HT-29 (cell line): ENCODE measurements around the gene NSDHL. TPM values are rescaled to one million over a fixed set of nuclear protein-coding genes. Genes with fewer than 3 reads are reported as not detected.
"Not testable (repeated sequence)": the region's sequence is repeated elsewhere in the genome, so short reads cannot be mapped to it uniquely, and the experiment has no call there.

Experiments used
- DNase-seq: peaks from one replicate; pipeline ENCODE4 v3.0.0-alpha.2; 2015; ENCODE audit warnings: low spot score
- total RNA-seq: library from RNA; depleted of rRNA; stranded (reverse); fragments of >200 nt; shearing (Covaris generic); gene quantifications from 2 replicates; pipeline ENCODE4 v1.2.3, GENCODE V29; 2014; rRNA removed

Gene NSDHL
- 52.6 and 56.7 TPM in 2 replicates for total RNA-seq

DNA sequence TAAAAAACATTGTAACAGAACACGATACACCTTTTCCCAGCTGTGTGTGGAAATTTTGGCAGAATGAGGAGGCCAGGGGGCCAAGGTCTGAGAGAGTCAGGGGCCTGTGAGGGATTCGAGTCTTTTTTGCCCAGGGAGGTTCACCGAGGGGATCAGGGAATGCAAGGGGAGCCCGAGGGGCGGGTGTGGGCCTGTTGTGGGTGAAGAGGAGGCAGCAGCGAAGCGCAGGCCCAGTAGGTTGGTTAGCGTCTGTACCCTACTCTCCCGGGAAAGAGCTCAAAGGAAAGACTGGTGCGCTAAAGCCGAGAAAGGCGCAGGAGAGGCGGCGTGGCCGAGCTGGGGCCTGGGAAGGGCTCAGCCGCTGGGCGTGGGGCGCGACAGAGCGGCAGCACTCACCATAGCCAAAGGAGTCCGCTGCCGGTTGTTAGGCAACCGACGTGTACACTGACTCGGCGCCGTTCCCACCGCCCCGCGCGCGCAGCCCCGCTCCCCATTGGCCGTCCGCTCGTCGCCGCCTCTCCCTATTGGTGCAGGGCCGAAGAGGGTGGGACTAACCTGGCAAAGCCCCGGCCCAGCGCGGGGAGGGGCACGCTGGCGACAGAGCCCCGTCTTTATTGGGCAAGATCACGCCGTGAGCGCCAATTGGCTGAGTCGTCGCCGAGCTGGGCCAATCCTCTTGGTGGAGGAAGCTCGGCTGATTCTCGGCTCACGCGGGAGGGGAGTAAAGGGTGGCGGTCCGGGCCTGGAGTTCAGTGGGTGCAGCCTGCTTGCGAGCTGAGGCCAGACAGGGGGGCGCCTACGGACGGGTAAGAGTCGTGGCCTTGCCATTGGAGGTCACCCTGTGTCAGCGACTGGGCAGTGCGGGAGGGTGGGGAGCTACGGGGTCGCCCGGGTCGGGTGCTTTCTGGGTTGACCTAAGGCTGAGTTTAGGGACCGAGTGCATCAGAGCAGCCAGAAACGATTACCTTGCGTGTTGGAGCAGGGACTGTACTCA is at the start of gene NSDHL, which contains the start of gene CETN2:
Gene NSDHL (plus strand): TSS at position 752 of the 994 bp plus-strand sequence. CDS start 15,262 bp downstream, outside the sequence.
Gene CETN2 (minus strand): TSS at position 446 of the 994 bp plus-strand sequence. CDS start 47 bp downstream, at position 399.
- peak; percentile 98 for DNase-seq

DNA sequence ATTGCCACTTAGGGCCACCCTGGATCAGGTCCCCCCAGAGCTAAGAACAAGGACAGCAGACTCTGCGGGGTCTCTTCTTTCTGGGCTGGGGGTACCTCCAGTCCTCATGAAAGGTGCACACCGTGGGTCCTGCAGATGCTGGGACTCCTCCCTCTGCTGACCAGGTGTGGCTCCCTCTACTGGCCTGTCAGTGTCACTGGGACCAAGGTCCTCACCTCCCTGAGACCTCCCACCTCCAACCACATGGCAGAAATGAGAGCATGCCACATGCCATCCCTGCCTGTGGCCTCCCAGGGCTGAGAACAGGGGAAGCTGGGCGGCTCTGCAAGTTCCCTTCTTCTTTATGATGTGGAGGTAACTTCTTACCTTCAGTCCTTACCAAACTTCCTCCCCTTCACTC is 43.8 kb upstream of the NSDHL start:
- DNase-seq: not testable (repeated sequence)

DNA sequence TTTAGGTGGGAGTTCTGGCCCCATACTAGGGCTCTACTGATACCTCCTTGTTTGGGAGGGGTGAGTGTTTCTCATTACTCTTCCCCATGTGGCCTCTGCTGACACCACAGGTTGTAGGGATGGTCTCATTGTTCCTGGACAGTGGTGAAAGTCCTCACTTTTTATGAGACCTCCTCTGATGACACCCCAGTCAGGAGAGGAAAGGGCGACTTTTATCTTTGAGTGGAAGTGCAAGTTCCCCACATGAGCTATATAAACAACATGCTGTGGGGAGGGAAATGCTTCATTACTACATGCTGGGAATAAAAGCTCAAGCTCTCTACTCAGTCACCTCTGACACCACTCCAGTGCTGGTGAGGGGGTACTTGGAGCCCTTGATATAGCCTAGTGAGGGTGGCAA is 31.9 kb upstream of the NSDHL start:
- no peak for DNase-seq

DNA sequence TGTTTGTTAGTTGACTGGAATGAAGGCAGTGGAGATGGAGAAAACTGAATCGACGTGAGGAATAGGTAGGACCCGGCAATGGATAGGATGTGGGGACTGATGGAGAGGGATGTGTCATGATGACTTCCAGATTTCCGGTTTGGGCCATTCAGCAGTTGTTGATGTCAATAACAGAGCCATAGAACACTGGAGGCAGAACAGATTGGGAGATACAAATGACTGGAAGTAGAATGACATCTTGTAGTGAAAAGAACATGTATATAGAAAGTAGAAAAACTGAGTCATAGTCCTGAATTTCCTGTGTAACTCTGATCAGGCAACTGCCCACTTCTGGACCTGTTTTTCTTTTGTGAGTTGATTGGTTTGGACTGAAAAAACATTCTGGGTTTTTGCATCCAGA is 24.8 kb upstream of the NSDHL start:
- DNase-seq: no peak

DNA sequence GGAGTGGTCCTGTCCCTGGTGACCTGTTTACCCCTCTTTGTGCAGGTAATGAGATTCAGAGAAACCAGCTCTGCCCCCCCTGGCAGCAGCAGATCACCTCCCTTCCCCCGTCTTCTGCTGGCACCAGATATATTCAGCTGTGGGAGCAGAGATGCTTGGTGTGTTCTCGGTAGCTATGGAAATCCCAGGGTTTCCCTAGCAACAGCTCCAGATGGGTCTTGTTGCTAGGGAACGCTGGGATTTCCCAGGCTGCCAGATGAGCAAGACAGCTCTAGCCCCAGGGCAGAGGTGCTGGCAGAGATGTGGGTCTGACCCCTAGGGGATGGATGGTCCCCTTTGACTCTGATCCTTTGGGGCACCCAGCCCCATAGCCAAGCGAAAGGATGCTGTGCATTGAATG is 20.5 kb upstream of the NSDHL start:
- no peak for DNase-seq

DNA sequence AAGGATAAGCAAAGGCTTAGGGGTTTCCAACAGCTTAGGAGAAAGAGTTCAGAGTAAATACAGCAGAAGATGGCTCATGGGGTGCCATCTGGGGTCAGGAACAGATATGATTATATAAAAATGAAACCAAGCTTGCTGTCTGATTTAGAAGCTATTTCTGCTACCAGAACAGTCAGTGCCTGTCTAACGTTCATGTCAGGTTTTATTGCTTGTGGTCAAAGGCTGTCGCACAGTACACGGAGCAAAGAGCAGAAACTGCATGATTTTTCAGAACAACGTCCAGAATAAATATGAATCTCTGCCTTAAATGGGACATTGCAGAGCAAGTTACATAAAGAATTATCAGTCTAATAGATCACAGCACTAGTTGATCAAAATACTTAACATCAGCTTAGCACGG is 17.7 kb upstream of the NSDHL start:
- DNase-seq: no peak

DNA sequence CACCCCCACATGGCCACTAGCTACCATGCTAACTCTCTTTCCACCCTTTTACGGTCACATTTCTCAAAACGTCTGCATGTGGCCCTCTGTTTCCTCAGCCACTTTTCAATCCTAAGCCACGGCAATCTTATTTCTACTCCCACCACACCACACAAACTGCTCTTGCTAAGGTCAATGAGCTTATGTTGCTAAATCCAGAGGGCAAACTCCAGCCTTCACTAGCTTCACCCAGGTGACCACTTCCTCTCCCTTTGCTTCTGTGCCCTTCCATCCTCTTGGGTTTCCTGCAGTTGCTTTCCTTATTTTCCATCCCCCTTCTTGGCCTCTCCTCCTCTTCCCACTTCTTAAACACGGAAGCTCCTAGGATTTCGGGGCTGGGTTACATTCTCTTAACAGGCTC is 16.8 kb upstream of the NSDHL start:
- no peak for DNase-seq

DNA sequence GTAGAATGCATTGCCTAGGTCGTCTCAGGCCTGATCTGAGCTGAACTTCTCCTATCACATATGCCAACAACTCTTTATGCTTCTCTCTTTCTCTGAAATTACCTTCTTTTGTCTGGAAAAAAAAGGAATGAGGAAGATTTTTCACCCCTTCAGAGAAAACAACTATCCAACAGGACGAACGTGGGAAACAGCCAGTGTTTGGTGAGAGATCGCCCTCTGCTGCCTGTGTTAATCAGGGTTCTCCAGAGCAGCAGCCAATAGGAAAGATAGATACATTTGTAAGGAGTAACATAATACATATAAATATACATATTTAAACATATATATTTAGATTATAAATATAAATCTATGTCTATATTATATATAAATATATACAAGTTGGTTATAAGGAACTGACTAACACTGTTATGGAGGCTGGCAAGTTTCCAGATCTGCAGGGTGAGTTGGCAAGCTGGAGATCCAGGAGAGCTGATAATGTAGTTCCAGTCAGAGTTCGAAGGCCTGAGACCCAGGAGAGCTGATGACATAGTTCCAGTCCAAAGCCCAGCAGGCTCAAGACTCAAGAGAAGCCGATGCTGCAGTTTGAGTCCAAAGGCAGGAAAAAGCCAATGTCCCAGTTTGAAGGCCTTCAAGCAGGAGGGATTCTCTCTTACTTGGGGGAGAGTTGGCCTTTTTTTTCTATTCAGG is 13.6 kb upstream of the NSDHL start:
- peak; percentile 64 for DNase-seq

DNA sequence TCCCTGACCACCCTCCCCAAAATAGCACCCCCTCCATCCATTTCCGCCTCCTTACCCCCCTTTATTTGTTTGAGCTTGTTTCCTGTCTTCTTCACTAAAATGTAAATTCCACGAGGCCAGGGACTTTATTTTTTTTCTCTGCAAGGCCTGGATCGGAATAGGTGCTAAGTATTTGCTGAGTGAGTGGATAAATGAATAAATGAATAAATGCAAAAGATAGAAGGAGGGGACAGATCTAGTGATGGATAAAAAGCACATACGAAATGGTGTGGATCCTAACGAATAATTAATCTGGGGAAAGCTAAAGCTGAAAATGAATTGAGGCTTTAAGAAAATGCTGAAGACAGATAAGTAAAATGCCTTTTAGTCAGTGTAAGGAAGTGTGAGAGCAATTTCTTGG is 12.5 kb upstream of the NSDHL start:
- DNase-seq: no peak

DNA sequence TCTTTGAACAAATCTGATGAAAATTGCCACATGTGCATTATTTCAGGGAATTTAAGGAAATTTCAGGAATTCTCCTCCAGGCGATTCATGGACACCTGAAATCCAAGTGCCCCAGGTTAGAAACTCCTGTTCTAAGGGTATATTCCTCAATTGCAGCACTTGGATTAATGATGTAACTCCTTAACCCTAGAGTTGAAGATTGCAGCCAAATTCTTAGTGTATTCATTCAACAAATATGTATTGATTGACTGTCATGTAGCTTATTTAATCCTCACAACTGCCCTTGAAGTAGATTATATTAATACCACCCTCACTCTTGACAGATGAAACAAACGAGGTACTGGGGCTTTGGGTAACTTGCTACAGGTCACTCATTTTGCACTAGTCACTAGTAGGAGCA is 11.6 kb upstream of the NSDHL start:
- no peak for DNase-seq

DNA sequence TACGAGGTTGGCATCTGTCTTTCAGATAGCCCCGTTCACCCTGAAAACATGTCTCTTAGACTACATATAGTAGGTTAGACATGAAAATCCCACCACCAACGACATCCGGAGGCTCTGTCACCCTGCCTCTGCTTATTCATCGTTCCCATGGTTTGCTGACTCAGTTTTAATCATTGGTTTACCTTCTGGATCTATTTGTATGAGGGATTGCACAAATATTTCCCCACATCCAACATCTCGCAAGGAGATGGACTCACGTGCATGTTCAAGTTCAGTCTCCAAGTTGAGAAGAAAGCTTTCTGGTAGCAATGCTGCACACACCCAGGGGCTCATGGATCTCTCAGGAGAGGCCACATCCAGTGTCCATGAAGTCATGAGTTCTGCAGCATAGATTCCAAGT is 11.1 kb upstream of the NSDHL start:
- no peak for DNase-seq

DNA sequence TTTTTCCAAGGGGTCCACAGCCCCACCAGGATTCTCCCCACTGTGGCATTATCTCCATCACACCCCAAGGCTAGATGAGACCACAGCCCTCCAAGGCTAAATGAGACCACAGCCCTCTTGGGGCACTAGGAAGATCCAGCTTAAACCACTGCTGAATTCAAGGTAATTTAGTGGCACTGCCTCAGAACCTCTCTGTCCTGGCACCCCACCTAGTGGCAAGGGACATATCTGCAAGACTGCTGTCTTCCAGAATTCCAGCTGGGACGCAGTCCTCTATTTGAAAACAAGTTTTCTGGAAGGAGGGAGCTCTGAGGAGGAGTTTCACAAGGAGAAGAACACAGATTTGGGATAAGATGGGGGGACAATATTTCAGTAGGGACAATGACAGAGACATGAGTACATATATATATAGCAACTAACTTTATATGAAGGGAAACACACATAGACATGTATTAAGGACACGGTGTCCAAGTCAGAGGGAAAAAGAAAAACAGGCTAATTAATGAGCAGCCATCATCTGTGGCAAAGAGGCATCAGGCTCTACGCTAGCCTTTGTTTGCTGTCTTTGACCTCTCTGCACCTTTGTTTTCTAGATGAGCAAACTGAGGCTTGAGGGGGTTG is 9.6 kb upstream of the NSDHL start:
- peak; percentile 72 for DNase-seq

DNA sequence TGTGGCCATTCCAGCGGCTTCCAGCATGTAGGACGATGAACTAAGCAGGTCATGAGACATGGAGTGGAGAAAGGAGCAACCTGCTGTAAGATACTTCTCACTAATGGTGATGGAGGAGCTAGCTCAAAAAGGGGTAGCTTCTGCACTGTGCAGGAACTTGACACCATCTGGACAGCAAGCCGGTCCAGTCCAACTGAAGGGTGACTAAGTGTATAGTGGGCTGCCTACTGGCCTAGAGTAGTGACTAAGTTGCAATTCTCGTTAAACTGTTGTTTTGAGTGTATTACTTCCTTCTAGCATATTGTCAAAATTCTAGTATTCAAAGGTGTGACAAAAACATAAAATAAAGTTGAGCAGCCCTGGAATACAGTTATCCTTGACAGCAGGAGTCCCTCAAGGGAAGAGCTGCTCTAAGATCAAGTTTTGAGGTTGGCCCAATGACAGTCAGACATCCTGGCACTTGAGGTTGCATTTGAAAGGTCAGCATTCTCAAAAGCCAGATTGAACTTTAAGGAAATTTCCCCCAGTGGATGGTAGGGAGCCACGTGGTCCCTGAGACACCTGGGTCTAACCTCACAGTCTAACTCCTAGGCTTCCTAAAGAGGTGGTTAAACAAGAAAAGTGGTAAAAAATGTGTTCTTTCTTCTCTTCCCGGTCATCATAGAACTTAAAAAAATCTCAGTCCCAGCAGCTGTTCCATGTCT is 8.3 kb upstream of the NSDHL start:
- DNase-seq: no peak

DNA sequence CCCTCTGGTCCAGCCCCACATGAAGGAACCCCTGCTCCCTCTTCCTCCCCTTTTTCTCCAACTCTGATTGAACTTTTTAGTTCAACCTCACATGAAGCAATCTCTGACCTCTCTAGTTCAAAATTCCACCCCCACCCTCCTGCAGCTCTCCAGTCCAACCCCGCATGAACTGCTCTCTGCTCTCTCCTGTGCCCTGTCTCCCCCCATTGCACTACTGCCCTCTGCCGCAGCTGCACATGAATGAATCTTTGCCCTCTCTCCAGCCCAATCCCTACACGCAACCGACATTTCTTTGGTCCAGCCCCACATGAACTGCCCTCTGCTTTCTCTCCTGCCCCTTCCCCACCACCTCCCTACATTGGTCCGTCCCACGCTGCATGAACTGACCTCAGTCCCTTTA is 7.2 kb upstream of the NSDHL start:
- no peak for DNase-seq

DNA sequence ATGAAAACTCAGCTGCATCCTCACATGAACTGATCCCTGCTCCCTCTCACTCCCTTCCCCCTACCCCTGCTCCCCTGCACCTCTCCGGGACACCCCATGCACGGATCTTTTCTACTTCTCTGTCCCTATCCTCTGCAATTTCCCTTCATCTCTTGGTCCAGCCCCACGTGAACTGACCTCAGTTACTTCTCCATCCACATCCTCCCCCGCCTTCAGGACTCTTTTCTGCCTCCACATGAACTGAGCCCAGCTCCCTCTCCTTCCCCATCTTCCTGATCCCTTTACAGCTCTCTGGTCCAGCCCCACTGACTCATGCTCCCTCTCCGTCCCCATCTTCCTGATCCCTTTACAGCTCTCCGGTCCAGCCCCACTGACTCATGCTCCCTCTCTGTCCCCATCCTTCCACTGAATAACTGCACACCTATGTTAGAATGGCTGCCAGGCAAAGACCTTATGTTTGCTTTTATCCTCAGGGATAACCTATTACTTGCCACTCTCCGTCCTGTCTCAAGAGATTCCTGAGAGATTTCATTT is 6.0 kb upstream of the NSDHL start:
- DNase-seq: no peak

DNA sequence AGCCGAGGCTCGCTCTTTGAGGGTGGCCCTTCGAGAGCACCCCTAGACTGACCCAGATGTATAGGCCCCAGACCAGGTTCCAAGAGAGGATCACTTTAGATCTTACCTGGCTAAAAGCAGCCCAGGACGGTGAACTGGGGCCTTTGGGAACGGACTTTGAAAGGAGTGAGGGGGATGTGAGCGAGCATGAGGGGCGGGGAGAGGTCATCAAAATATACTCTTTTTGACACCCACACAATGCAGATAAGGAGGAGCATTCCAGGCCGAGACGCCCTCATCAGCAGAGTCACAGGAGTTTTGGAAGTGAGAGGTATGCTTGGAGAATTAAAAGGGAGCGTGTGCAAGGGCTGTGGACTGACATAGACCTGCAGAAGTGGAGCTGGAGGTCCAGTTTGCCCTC is 528 bp downstream of the NSDHL start:
- DNase-seq: peak; percentile 11

DNA sequence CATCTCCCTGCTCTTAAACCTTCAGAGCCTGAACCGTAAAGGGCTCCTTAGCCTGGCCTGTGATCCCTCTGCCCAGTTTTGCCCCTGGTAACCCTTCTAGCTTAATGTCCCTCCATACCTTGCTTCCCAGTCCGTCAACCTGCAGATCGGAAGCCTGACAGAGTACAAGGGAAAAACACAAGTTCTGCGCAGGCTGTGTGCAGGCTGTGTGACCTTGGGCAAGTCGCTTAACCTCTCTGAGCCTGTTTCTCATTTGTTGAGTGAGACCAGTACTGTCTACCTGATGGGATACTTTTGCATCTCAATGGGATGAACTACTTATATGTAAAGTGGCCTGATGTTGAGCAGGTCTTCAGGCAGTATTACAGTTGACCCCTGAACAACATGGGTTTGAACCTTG is 1.7 kb downstream of the NSDHL start:
- DNase-seq: no peak

DNA sequence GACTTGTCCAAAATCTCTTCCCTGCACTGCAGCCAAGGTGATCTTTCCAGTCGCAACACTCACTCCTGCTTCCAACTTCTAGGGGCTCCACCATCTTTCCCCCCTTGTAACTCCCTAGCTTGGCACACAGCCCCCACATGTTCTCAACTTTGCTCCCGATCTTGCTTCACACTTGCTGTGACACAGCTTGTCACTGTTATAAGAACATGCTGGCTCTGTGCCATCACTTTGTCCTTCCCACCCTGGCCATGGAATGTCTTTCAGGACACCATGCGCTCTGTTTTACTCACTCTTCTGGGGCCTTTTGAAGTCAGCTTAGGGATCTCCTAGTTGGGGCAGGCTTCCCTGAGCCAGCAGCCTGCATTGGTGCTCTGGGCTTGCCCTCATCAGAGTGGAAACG is 2.5 kb downstream of the NSDHL start:
- no peak for DNase-seq

DNA sequence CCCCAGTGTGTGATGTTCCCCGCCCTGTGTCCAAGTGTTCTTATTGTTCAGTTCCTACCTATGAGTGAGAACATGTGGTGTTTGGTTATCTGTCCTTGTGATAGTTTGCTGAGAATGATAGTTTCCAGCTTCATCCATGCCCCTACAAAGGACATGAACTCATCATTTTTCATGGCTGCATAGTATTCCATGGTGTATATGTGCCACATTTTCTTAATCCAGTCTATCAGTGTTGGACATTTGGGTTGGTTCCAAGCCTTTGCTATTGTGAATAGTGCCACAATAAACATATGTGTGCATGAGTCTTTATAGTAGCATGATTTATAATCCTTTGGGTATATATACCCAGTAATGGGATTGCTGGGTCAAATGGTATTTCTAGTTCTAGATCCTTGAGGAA is 4.6 kb downstream of the NSDHL start:
- DNase-seq: not testable (repeated sequence)

DNA sequence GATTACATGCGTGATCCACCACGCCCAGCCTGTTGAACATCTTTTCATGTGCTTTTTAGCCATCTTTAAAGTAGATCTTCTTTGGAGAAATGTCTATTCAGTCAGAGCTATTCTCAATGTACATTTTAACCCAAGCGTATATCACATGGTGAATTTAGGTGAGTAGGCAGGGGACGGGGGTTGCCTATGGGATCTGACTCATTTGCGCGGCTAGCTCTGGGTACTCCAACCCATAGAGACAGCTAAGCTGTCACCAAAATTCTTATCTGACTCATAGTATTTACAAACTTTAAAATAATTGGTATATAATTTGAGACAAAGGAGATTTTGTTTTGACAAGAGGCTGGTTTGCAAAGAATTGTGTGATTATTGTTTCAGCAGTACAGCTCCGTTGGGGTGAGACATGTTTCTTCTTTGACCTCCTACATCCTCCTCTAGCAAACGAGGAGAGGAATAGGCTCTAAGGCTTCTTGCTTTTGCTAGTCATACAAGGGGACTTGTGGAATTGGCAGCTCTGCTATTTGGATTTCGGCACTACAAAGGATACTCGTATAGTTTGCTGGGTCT is 12.0 kb downstream of the NSDHL start:
- DNase-seq: no peak

DNA sequence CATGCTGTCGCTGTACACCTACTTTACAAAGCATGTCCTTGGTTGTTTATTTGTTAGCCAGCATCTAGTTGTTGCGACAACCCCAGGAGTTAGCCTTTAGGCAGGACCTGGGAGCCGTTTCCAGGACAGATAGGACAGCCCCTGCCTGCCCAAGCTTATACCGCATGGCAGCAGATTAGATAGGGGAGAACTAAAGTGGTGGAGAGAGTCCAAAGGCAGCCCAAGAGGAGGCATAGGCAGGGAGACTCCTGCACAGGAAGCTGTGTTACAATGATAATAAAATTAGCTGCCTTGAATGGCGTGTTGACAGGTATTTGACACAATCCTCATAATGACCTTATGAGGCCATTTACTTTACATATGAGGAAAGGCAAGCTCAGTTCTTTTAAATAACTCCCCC is 13.0 kb downstream of the NSDHL start:
- no peak for DNase-seq
